Mesendoderm (in vitro differentiated cells): Measurements from ENCODE around the gene PDCD1.

Experiments
- DNase-seq: peaks from one replicate; pipeline ENCODE4 v3.0.0; 2013
- H2AK5ac ChIP-seq: 2 replicates; pipeline ENCODE4 v1.6.1; 2013; ENCODE audit warnings: low read length, inconsistent platforms
- H2BK120ac ChIP-seq: 2 replicates; pipeline ENCODE4 v1.6.1; 2013; ENCODE audit warnings: low read depth, mild to moderate bottlenecking, low read length, moderate library complexity, mixed read lengths
- H2BK15ac ChIP-seq: replicated peaks from 2 replicates; pipeline ENCODE4 v1.6.1; 2013; ENCODE audit warnings: low read depth, mild to moderate bottlenecking, moderate library complexity
- H2BK5ac ChIP-seq: 2 replicates; pipeline ENCODE4 v1.6.1; 2013; ENCODE audit warnings: low read length, inconsistent platforms
- H3K18ac ChIP-seq: 2 replicates; pipeline ENCODE4 v1.6.1; 2013; ENCODE audit warnings: mild to moderate bottlenecking, low read length, mixed read lengths
- H3K23ac ChIP-seq: one replicate; pipeline ENCODE4 v1.6.1; 2013; ENCODE audit warnings: low read length
- H3K27ac ChIP-seq: 2 replicates; pipeline ENCODE4 v1.5.1; 2013; ENCODE audit warnings: low read depth, mild to moderate bottlenecking, inconsistent platforms, low read length, moderate library complexity
- H3K27me3 ChIP-seq: 2 replicates; pipeline ENCODE4 v1.6.1; 2013; ENCODE audit warnings: low read length, control low read depth, mild to moderate bottlenecking, inconsistent platforms; ENCODE audit not compliant: insufficient read depth, poor library complexity
- H3K36me3 ChIP-seq: 2 replicates; pipeline ENCODE4 v1.6.1; 2013; ENCODE audit warnings: low read length, inconsistent platforms; ENCODE audit not compliant: control insufficient read depth, insufficient read depth
- H3K4ac ChIP-seq: one replicate; pipeline ENCODE4 v1.6.1; 2013; ENCODE audit warnings: low read depth, mild to moderate bottlenecking, low read length, moderate library complexity
- H3K4me1 ChIP-seq: 2 replicates; pipeline ENCODE4 v1.6.1; 2013; ENCODE audit warnings: low read depth, low read length, inconsistent platforms; ENCODE audit not compliant: control insufficient read depth
- H3K4me2 ChIP-seq: 2 replicates; pipeline ENCODE4 v1.6.1; 2013; ENCODE audit warnings: low read length
- H3K4me3 ChIP-seq: 2 replicates; pipeline ENCODE4 v1.5.1; 2013; ENCODE audit warnings: mild to moderate bottlenecking, low read length
- H3K56ac ChIP-seq: one replicate; pipeline ENCODE4 v1.6.1; 2013; ENCODE audit warnings: low read length
- H3K79me1 ChIP-seq: 2 replicates; pipeline ENCODE4 v1.6.1; 2013; ENCODE audit warnings: low read length, inconsistent platforms
- H3K79me2 ChIP-seq: 2 replicates; pipeline ENCODE4 v1.6.1; 2013; ENCODE audit warnings: mild to moderate bottlenecking, low read length; ENCODE audit not compliant: control insufficient read depth, insufficient read depth
- H3K9ac ChIP-seq: 2 replicates; pipeline ENCODE4 v1.6.1; 2013; ENCODE audit warnings: low read length, inconsistent platforms
- H4K5ac ChIP-seq: one replicate; pipeline ENCODE4 v1.6.1; 2013; ENCODE audit warnings: low read length
- H4K8ac ChIP-seq: one replicate; pipeline ENCODE4 v1.6.1; 2013; ENCODE audit warnings: low read depth, mild to moderate bottlenecking, control low read depth, low read length, moderate library complexity
- WGBS: extraction: QIAGEN DNeasy Blood & Tissue Kit; methylation state at CpG from one replicate; pipeline ENCODE4 v1.1.7; 2013; ENCODE audit warnings: low lambda C conversion rate, missing lambda C conversion rate; ENCODE audit not compliant: insufficient coverage; ENCODE audit errors: extremely low coverage; 5-methylcytosine and 5-hydroxymethylcytosine counted together

Gene PDCD1

GRCh38 chr2:241872313-241872642 is 13.6 kb upstream of the PDCD1 start:
- DNase-seq: no peak
- no peak overlapping the region for H3K56ac ChIP-seq
- no peaks in the 10 kb centered on the region for H3K36me3 ChIP-seq
- H3K4me1 ChIP-seq: no peaks in the 10 kb centered on the region
- H3K27ac ChIP-seq: no peak overlapping the region
- no peak overlapping the region for H3K23ac ChIP-seq
- no peak overlapping the region for H2BK5ac ChIP-seq
- no peak overlapping the region for H4K8ac ChIP-seq
- no peak overlapping the region for H2BK120ac ChIP-seq
- no peak overlapping the region for H4K5ac ChIP-seq
- no peaks in the 10 kb centered on the region for H3K27me3 ChIP-seq
- WGBS: no CpG with 5 or more reads among the region's 15 CpGs
- no peak overlapping the region for H3K4ac ChIP-seq
- no peak overlapping the region for H3K9ac ChIP-seq
- H3K79me1 ChIP-seq: no peaks in the 10 kb centered on the region
- H2BK15ac ChIP-seq: no peak overlapping the region
- H2AK5ac ChIP-seq: no peak overlapping the region
- H3K79me2 ChIP-seq: no peaks in the 10 kb centered on the region
- no peak overlapping the region for H3K18ac ChIP-seq
- H3K4me2 ChIP-seq: no peak overlapping the region
- H3K4me3 ChIP-seq: no peak overlapping the region

GRCh38 chr2:241871538-241872312 is 13.0 kb upstream of the PDCD1 start:
- no peak for DNase-seq
- H2AK5ac ChIP-seq: no peak overlapping the region
- H3K56ac ChIP-seq: no peak overlapping the region
- no peak overlapping the region for H3K23ac ChIP-seq
- H3K27ac ChIP-seq: no peak overlapping the region
- no peaks in the 10 kb centered on the region for H3K36me3 ChIP-seq
- no peak overlapping the region for H2BK5ac ChIP-seq
- H3K9ac ChIP-seq: no peak overlapping the region
- no peak overlapping the region for H3K18ac ChIP-seq
- WGBS: no CpG with 5 or more reads among the region's 38 CpGs
- no peak overlapping the region for H2BK15ac ChIP-seq
- H3K4me3 ChIP-seq: no peak overlapping the region
- no peak overlapping the region for H4K8ac ChIP-seq
- H3K27me3 ChIP-seq: no peaks in the 10 kb centered on the region
- H3K79me2 ChIP-seq: no peaks in the 10 kb centered on the region
- no peak overlapping the region for H4K5ac ChIP-seq
- no peaks in the 10 kb centered on the region for H3K4me1 ChIP-seq
- H3K79me1 ChIP-seq: no peaks in the 10 kb centered on the region
- no peak overlapping the region for H2BK120ac ChIP-seq
- H3K4me2 ChIP-seq: no peak overlapping the region
- no peak overlapping the region for H3K4ac ChIP-seq

GRCh38 chr2:241870611-241871537 is 12.2 kb upstream of the PDCD1 start:
- H3K23ac ChIP-seq: no peak overlapping the region
- no peak overlapping the region for H2BK5ac ChIP-seq
- no peak overlapping the region for H2BK15ac ChIP-seq
- no peak overlapping the region for H3K4me2 ChIP-seq
- H4K5ac ChIP-seq: no peak overlapping the region
- H3K9ac ChIP-seq: no peak overlapping the region
- H3K79me2 ChIP-seq: no peaks in the 10 kb centered on the region
- no peaks in the 10 kb centered on the region for H3K79me1 ChIP-seq
- H3K56ac ChIP-seq: no peak overlapping the region
- H3K36me3 ChIP-seq: no peaks in the 10 kb centered on the region
- H4K8ac ChIP-seq: no peak overlapping the region
- no CpG with 5 or more reads among the region's 28 CpGs for WGBS
- H3K27ac ChIP-seq: no peak overlapping the region
- H2BK120ac ChIP-seq: no peak overlapping the region
- no peaks in the 10 kb centered on the region for H3K4me1 ChIP-seq
- no peaks in the 10 kb centered on the region for H3K27me3 ChIP-seq
- H3K18ac ChIP-seq: no peak overlapping the region
- no peak overlapping the region for H2AK5ac ChIP-seq
- no peak for DNase-seq
- H3K4me3 ChIP-seq: no peak overlapping the region
- no peak overlapping the region for H3K4ac ChIP-seq

GRCh38 chr2:241870081-241870541 is 11.4 kb upstream of the PDCD1 start:
- no peak overlapping the region for H3K9ac ChIP-seq
- H2BK120ac ChIP-seq: no peak overlapping the region
- H4K5ac ChIP-seq: no peak overlapping the region
- no peaks in the 10 kb centered on the region for H3K79me2 ChIP-seq
- WGBS: no CpG with 5 or more reads among the region's 28 CpGs
- H3K18ac ChIP-seq: no peak overlapping the region
- H3K23ac ChIP-seq: no peak overlapping the region
- H3K27ac ChIP-seq: no peak overlapping the region
- no peak overlapping the region for H3K4me2 ChIP-seq
- no peak overlapping the region for H2BK5ac ChIP-seq
- DNase-seq: no peak
- no peaks in the 10 kb centered on the region for H3K27me3 ChIP-seq
- no peaks in the 10 kb centered on the region for H3K36me3 ChIP-seq
- no peak overlapping the region for H3K4me3 ChIP-seq
- H2AK5ac ChIP-seq: no peak overlapping the region
- H3K4ac ChIP-seq: no peak overlapping the region
- no peaks in the 10 kb centered on the region for H3K4me1 ChIP-seq
- H3K79me1 ChIP-seq: no peaks in the 10 kb centered on the region
- H4K8ac ChIP-seq: no peak overlapping the region
- no peak overlapping the region for H3K56ac ChIP-seq
- H2BK15ac ChIP-seq: no peak overlapping the region

- Histone ChIP-seq H3K4me3 (no peak within 1 kb of the TSS), H3K9ac (no peak within 1 kb of the TSS), H2AK5ac (no peak within 1 kb of the TSS), H3K27me3 (no peaks in the 10 kb centered on the region), H2BK5ac (no peak within 1 kb of the TSS), H4K5ac (no peak within 1 kb of the TSS), H3K27ac (no peak within 1 kb of the TSS), H2BK120ac (no peak within 1 kb of the TSS), H3K4me2 (no peak within 1 kb of the TSS), H2BK15ac (no peak within 1 kb of the TSS), H3K4me1 (no peaks in the 10 kb centered on the region), H3K36me3 (no peaks in the 10 kb centered on the region), H3K23ac (no peak within 1 kb of the TSS), H3K79me1 (no peaks in the 10 kb centered on the region), H3K4ac (no peak within 1 kb of the TSS), H3K56ac (no peak within 1 kb of the TSS), H3K79me2 (no peaks in the 10 kb centered on the region), H3K18ac (no peak within 1 kb of the TSS), H4K8ac (no peak within 1 kb of the TSS)
- DNase-seq: no peak
- no CpG with 5 or more reads among the region's 33 CpGs for WGBS
These were observed 10.6 kb upstream of the PDCD1 start, which contains the start of gene RTP5 for GRCh38 chr2:241869087-241869961. Gene RTP5 (plus strand): TSS chr2:241869729. CDS start chr2:241869757, 28 bp downstream.
